T-cell (primary cell): ENCODE data around the gene KRTAP17-1. TPM values are rescaled to one million over a fixed set of nuclear protein-coding genes. Genes with fewer than 3 reads are reported as not detected.

Experiments
- ATAC-seq, 4 experiments: fragments of 200-7000 bp in 3 of 4; fragments of 150-1000 bp in 1 of 4; cut with Tn5 transposase; replicated peaks in 1 of 4; 1 replicate in 3 of 4; 2 replicates in 1 of 4; pipeline ENCODE4 v1.10.0; 2021; ENCODE audit warnings: moderate library complexity in 3 of 4, mild to moderate bottlenecking in 2 of 4, moderate number of reproducible peaks in 1 of 4
- CTCF ChIA-PET, 2 donors: fragments of 300-600 bp; sonication (Branson Sonifier 250); formaldehyde crosslinking; loops; one replicate each; lab custom pipeline; 2022; ENCODE audit warnings: antibody characterized with exemption in 2 of 2; lab: Charles Lee
- POLR2A ChIA-PET, 2 donors: fragments of 300-600 bp; sonication (Branson Sonifier 250); formaldehyde crosslinking; loops; one replicate each; lab custom pipeline; 2022; ENCODE audit warnings: antibody characterized with exemption in 2 of 2; lab: Charles Lee
- DNase-seq, 35 experiments: peaks; one replicate each; pipeline versions ENCODE4 v3.0.0 to v3.0.0-alpha.2; 2013 to 2023
- H3K27ac ChIP-seq: one replicate; pipeline ENCODE4 v1.5.1; 2013; ENCODE audit warnings: low read length
- H3K27me3 ChIP-seq, 2 experiments: replicated peaks in 1 of 2; 1 replicate in 1 of 2; 2 replicates in 1 of 2; pipeline versions ENCODE4 v1.6.1 to v1.7.0; 2013; ENCODE audit warnings: low read length in 1 of 2, mixed read lengths in 1 of 2; ENCODE audit not compliant: control insufficient read depth in 2 of 2, insufficient read depth in 2 of 2; ENCODE audit errors: extremely low read depth in 1 of 2
- H3K36me3 ChIP-seq, 2 donors: 1 replicate in 1 of 2; 2 replicates in 1 of 2; pipeline versions ENCODE4 v1.6.1 to v1.7.0; 2013; ENCODE audit warnings: low read length in 1 of 2; ENCODE audit not compliant: control insufficient read depth in 2 of 2, insufficient read depth in 1 of 2; ENCODE audit errors: extremely low read depth in 1 of 2
- H3K4me1 ChIP-seq, 2 experiments: 1 replicate in 1 of 2; 2 replicates in 1 of 2; pipeline versions ENCODE4 v1.6.1 to v1.7.0; 2013; ENCODE audit warnings: low read length in 2 of 2, mixed read lengths in 1 of 2; ENCODE audit not compliant: insufficient read depth in 2 of 2, control insufficient read depth in 1 of 2; ENCODE audit errors: extremely low read depth in 1 of 2
- H3K4me3 ChIP-seq, 2 donors: 1 replicate in 1 of 2; 2 replicates in 1 of 2; pipeline versions ENCODE4 v1.5.1 to v1.7.0; 2013; ENCODE audit warnings: mild to moderate bottlenecking in 2 of 2, low read length in 1 of 2, moderate library complexity in 1 of 2; ENCODE audit not compliant: control insufficient read depth in 1 of 2; ENCODE audit errors: extremely low read depth in 1 of 2
- H3K9me3 ChIP-seq: 2 replicates; pipeline ENCODE4 v1.7.0; 2013
- H3K27ac Mint-ChIP-seq, 2 donors: one replicate each; pipeline ENCODE4 v1.8.0; 2020 to 2021; ENCODE audit warnings: mild to moderate bottlenecking in 2 of 2, mixed read lengths in 2 of 2
- H3K27me3 Mint-ChIP-seq, 2 donors: one replicate each; pipeline ENCODE4 v1.8.0; 2021 to 2022; ENCODE audit warnings: mixed read lengths in 2 of 2
- H3K36me3 Mint-ChIP-seq: one replicate; pipeline ENCODE4 v1.8.0; 2021; ENCODE audit warnings: mixed read lengths
- H3K4me1 Mint-ChIP-seq, 3 donors: one replicate each; pipeline ENCODE4 v1.8.0; 2020 to 2022; ENCODE audit warnings: mixed read lengths in 3 of 3, mild to moderate bottlenecking in 1 of 3
- H3K4me3 Mint-ChIP-seq, 3 donors: one replicate each; pipeline ENCODE4 v1.8.0; 2020 to 2022; ENCODE audit warnings: mild to moderate bottlenecking in 3 of 3, mixed read lengths in 3 of 3, moderate library complexity in 3 of 3
- H3K9me3 Mint-ChIP-seq, 3 donors: one replicate each; pipeline ENCODE4 v1.8.0; 2020 to 2022; ENCODE audit warnings: mixed read lengths in 3 of 3
- WGBS: methylation state at CpG from one replicate; pipeline ENCODE4 v1.1.5; 2013; ENCODE audit warnings: missing lambda C conversion rate; ENCODE audit not compliant: insufficient coverage; 5-methylcytosine and 5-hydroxymethylcytosine counted together
- total RNA-seq, 35 experiments: library from RNA in 6 of 35; stranded (reverse) in 6 of 35; fragments of 120-200 nt in 1 of 35; gene quantifications; one replicate each; pipeline versions ENCODE4 v1.2.1 to v1.2.4 and lab custom pipeline; 2013 to 2026

Gene KRTAP17-1
- total RNA-seq, 5 donors from 2014 or later (not counting 1 experiment from before 2014, with no cell fraction given) = not detected

GRCh38 chr17:41311111-41311510, 4.4 kb downstream of the KRTAP17-1 start:
- peaks cover 57 to 63% (median 60%) of the 10 kb centered on the region in 3 donors for H3K4me1 Mint-ChIP-seq
- H3K9me3 ChIP-seq = no peaks in the 10 kb centered on the region
- no peaks in the 10 kb centered on the region for H3K36me3 ChIP-seq
- peaks cover 28 to 50% of the 10 kb centered on the region in 2 experiments for H3K4me1 ChIP-seq
- no peak overlapping the region for H3K4me3 ChIP-seq
- CTCF ChIA-PET = no interaction called here
- peak overlapping the region in 1 of 3 donors; percentile 77 for H3K4me3 Mint-ChIP-seq
- WGBS = no CpG with 5 or more reads among the region's 1 CpG
- POLR2A ChIA-PET = no interaction called here
- H3K36me3 Mint-ChIP-seq = peaks cover 4% of the 10 kb centered on the region
- peak overlapping the region; percentile 56 to 86 for H3K27ac Mint-ChIP-seq
- no peak for ATAC-seq
- no peak for DNase-seq
- H3K27ac ChIP-seq = no peak overlapping the region
- H3K27me3 ChIP-seq = peaks cover 0 to 7% of the 10 kb centered on the region in 2 experiments
- peaks cover 0 to 6% (median 0%) of the 10 kb centered on the region in 3 donors for H3K9me3 Mint-ChIP-seq
- no peaks in the 10 kb centered on the region for H3K27me3 Mint-ChIP-seq

DNA sequence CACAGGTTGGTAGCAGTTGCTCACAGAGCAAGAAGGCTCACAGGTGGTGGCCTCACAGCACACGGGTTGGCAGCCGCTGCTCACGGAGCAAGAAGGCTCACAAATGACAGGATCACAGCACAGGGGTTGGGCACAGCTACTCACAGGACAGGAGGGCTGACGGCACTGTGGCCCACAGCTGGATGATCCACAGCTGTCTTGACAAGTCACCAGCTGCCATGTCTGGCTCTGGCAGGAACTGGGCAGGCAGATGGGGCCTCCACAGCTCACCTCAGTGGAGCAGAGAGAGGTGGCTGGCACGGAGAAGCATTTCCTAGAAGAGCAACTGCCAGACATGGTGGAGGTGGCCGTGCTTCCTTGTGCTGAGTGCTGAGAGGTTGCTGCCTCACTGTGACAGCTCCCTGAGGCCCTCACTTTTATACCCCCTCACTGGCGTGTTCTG, 6.6 kb downstream of the KRTAP17-1 start, which contains the start of gene KRTAP16-1:
TSS of gene KRTAP16-1 (minus strand) at position 392 of the 442 bp plus-strand sequence. CDS start at position 336, 56 bp downstream.
- H3K27ac Mint-ChIP-seq = peak within 1 kb of the TSS; percentile 98
- peaks cover 4% of the 10 kb centered on the region for H3K36me3 Mint-ChIP-seq
- H3K9me3 Mint-ChIP-seq = peaks cover 0 to 6% (median 0%) of the 10 kb centered on the region in 3 donors
- 0% methylated on average over 5 of the region's 7 CpGs for WGBS
- Histone ChIP-seq H3K27ac (peak within 1 kb of the TSS; percentile 87), H3K36me3 (no peaks in the 10 kb centered on the region), H3K27me3 (no peaks in the 10 kb centered on the region), H3K9me3 (no peaks in the 10 kb centered on the region), H3K4me1 (peaks cover 28 to 50% of the 10 kb centered on the region in 2 experiments), H3K4me3 (peak within 1 kb of the TSS; percentile 30 to 35)
- ATAC-seq = peak in 2 of 4 experiments; percentile 42 to 49
- peaks cover 61 to 71% (median 64%) of the 10 kb centered on the region in 3 donors for H3K4me1 Mint-ChIP-seq
- H3K27me3 Mint-ChIP-seq = no peaks in the 10 kb centered on the region
- ChIA-PET POLR2A (interaction anchor here (0.6 to 1.6 kb wide), 7 partner anchors 12 to 380 kb away, joined by 3 to 6 read pairs (median 4); no protein-coding TSS in a partner anchor), CTCF (interaction anchor here in 1 of 2 donors (1.4 to 1.7 kb wide), 3 partner anchors 13 to 240 kb away, joined by 4 to 21 read pairs (median 5); no protein-coding TSS in a partner anchor)
- peak within 1 kb of the TSS; percentile 55 to 77 (median 71) for H3K4me3 Mint-ChIP-seq
- DNase-seq = peak in 25 of 35 experiments; percentile 37 to 66 (median 52)

DNA sequence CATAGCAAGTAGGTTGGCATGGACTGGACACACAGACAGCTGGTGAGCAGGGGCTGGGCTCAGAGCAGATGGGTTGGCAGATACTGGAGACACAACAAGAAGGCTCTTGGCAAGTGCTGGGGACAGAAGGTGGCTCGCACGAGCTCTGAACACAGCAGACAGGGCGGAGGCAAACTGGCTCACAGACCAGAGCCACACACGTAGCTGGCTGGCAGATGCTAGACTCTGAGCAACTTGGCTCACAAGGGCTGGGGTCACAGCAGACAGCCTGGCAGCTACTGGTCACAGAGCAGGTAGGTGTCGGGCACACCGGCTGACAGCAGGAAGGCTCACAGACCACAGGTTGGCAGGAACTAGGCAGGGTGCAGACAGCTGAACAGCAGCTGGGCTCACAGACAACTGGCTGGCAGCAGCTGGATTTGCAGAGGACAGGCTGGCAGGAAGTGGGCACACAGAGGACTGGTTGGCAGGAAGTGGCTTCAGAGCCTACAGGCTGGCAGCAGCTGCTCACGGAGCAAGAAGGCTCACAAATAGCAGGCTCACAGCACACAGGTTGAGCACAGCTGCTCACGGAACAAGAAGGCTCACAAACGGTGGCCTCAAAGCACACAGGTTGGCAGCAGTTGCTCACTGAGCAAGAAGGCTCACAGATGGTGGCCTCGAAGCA, 7.1 kb downstream of the KRTAP17-1 start:
- Mint-ChIP-seq H3K27ac (peak overlapping the region; percentile 98), H3K9me3 (peaks cover 0 to 6% (median 0%) of the 10 kb centered on the region in 3 donors), H3K4me1 (peaks cover 61 to 71% (median 64%) of the 10 kb centered on the region in 3 donors), H3K4me3 (peak overlapping the region; percentile 55 to 77 (median 71)), H3K36me3 (peaks cover 4% of the 10 kb centered on the region), H3K27me3 (no peaks in the 10 kb centered on the region)
- peak; percentile 85 to 88 (median 86) for ATAC-seq
- Histone ChIP-seq H3K9me3 (no peaks in the 10 kb centered on the region), H3K36me3 (no peaks in the 10 kb centered on the region), H3K4me3 (peak overlapping the region; percentile 30 to 35), H3K4me1 (peaks cover 28 to 50% of the 10 kb centered on the region in 2 experiments), H3K27ac (peak overlapping the region; percentile 87), H3K27me3 (no peaks in the 10 kb centered on the region)
- 2% methylated on average over 10 of the region's 10 CpGs for WGBS
- ChIA-PET POLR2A (interaction anchor here (0.5 to 1.6 kb wide), 7 partner anchors 14 to 381 kb away, joined by 3 to 6 read pairs (median 4); no protein-coding TSS in a partner anchor), CTCF (interaction anchor here in 1 of 2 donors (0.6 to 1.7 kb wide), 4 partner anchors 14 to 240 kb away, joined by 3 to 21 read pairs (median 4); partner anchors contain the start of gene KRT33A)
- peak; percentile 67 to 97 (median 86) for DNase-seq

DNA sequence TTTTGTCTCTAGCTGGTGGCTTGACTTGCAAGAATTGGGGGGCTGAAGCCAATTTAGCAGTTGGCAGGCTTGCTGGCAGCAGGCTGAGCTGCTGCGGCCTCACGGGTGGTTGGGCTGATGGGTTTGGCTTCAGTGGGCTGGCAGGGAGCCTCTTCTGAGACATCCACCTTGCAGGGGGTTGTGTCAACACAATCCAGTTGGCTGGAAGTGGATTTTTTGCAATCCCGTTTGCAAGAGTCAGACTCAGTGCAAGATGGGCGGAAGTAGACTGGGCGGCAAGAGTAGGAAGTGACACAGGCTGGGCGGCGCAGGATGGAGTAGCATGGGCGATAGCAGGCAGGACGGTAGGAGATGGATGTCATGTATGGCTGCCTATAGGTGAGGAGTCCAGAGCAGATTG, 7.9 kb downstream of the KRTAP17-1 start:
- H3K4me3 ChIP-seq = no peak overlapping the region
- H3K4me1 ChIP-seq = peaks cover 28 to 50% of the 10 kb centered on the region in 2 experiments
- DNase-seq (peak in 1 of 35 experiments; percentile 24), ATAC-seq (no peak)
- Mint-ChIP-seq H3K4me3 (peak overlapping the region; percentile 8 to 77 (median 71)), H3K9me3 (peaks cover 0 to 6% (median 0%) of the 10 kb centered on the region in 3 donors), H3K4me1 (peaks cover 61 to 71% (median 64%) of the 10 kb centered on the region in 3 donors), H3K36me3 (peaks cover 4% of the 10 kb centered on the region), H3K27me3 (no peaks in the 10 kb centered on the region), H3K27ac (peak overlapping the region; percentile 98)
- ChIA-PET POLR2A (interaction anchor here (0.5 to 1.6 kb wide), 5 partner anchors 31 to 381 kb away, joined by 3 to 6 read pairs (median 5); no protein-coding TSS in a partner anchor), CTCF (interaction anchor here in 1 of 2 donors (0.6 to 1.7 kb wide), 2 partner anchors 14 to 43 kb away, joined by 3 to 21 read pairs; partner anchors contain the start of gene KRT33A)
- no peaks in the 10 kb centered on the region for H3K27me3 ChIP-seq
- H3K27ac ChIP-seq = peak overlapping the region; percentile 87
- no peaks in the 10 kb centered on the region for H3K36me3 ChIP-seq
- WGBS = 93% methylated on average over 9 of the region's 9 CpGs
- H3K9me3 ChIP-seq = no peaks in the 10 kb centered on the region

DNA sequence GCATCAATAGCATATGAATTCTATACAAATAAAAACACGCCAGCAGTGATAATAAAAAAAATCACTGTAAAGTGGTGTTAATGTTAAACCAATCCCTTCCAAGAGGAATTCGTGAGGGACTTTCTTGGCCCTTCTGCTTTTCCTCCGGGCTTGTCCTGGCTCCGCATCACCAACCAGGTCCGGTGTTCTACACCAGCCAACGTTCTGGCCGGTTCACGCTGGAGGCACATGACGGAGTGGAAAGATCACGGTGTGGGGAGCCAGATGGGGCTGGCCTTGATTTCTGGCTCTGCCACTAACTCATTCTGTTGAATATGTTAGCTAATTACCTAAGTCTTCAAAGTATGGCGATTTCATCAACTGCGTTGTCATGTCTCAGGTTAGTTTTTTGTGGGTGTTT, 11.4 kb downstream of the KRTAP17-1 start:
- peaks cover 17 to 33% of the 10 kb centered on the region in 2 experiments for H3K4me1 ChIP-seq
- no peaks in the 10 kb centered on the region for H3K9me3 ChIP-seq
- ChIA-PET POLR2A (no interaction called here), CTCF (no interaction called here)
- H3K27me3 ChIP-seq = no peaks in the 10 kb centered on the region
- H3K27ac ChIP-seq = no peak overlapping the region
- WGBS = 88% methylated on average over 9 of the region's 12 CpGs
- H3K4me1 Mint-ChIP-seq = peaks cover 43 to 53% (median 47%) of the 10 kb centered on the region in 3 donors
- H3K4me3 ChIP-seq = no peak overlapping the region
- H3K27me3 Mint-ChIP-seq = no peaks in the 10 kb centered on the region
- no peaks in the 10 kb centered on the region for H3K36me3 ChIP-seq
- DNase-seq = no peak
- H3K9me3 Mint-ChIP-seq = peaks cover 5 to 9% (median 6%) of the 10 kb centered on the region in 3 donors
- no peak overlapping the region for H3K4me3 Mint-ChIP-seq
- H3K27ac Mint-ChIP-seq = no peak overlapping the region
- no peak for ATAC-seq
- H3K36me3 Mint-ChIP-seq = peaks cover 3% of the 10 kb centered on the region

GRCh38 chr17:41302981-41303380, 12.5 kb downstream of the KRTAP17-1 start:
- no peak for ATAC-seq
- H3K27ac ChIP-seq = no peak overlapping the region
- Mint-ChIP-seq H3K27me3 (no peaks in the 10 kb centered on the region), H3K36me3 (peaks cover 3% of the 10 kb centered on the region), H3K4me1 (peaks cover 32 to 42% (median 36%) of the 10 kb centered on the region in 3 donors), H3K9me3 (peaks cover 5 to 9% (median 6%) of the 10 kb centered on the region in 3 donors), H3K4me3 (no peak overlapping the region), H3K27ac (no peak overlapping the region)
- 93% methylated on average over 3 of the region's 4 CpGs for WGBS
- H3K4me3 ChIP-seq = no peak overlapping the region
- no peaks in the 10 kb centered on the region for H3K9me3 ChIP-seq
- peaks cover 10 to 22% of the 10 kb centered on the region in 2 experiments for H3K4me1 ChIP-seq
- ChIA-PET POLR2A (no interaction called here), CTCF (no interaction called here)
- DNase-seq = no peak
- H3K36me3 ChIP-seq = no peaks in the 10 kb centered on the region
- peaks cover 0 to 7% of the 10 kb centered on the region in 2 experiments for H3K27me3 ChIP-seq
